Measurements from ENCODE around the gene CBARP.
"Not testable (repeated sequence)": the region's sequence is repeated elsewhere in the genome, so short reads cannot be mapped to it uniquely, and the experiment has no call there.

The CBARP gene

DNA sequence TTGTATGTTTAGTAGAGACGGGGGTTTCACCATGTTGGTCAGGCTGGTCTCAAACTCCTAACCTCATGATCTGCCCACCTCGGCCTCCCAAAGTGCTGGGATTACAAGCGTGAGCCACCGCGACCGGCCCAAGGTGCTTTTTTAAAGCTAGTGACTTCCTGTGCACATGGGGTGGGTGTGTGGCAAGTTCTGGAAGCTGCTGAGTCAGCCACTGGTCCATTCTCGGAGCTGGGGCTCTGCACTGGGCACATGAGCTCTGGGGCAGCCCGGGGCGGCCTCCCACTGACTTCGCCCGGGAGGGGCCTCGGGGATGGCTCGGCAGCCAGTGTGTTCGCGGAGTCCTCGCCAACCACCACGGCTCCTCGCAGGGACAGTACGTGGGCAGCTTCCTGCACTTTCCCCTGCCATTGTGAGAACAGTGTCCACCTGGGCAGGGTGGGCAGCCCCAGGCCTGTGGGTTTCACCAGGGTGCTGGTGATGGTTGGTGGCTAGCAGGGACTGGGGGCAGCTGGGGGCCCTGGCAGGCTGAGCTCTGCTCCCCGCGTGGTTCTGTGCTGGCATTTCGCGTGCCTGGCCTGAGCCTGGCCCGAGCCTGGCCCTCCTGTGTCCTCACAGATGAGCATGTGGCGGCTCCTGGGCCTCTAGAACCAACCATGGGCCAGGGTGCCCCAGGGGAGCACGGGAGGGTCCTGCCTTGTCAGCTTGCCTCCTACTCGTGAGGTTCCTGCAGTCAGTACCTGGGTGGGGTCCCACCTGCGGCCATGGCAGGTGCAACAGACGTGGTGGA is 12.2 kb downstream of the CBARP start:
- no peak for DNase-seq

GRCh38 chr19:1224847-1225246 is 13.0 kb downstream of the CBARP start:
- no peak for DNase-seq

GRCh38 chr19:1224047-1224825 is 13.6 kb downstream of the CBARP start:
- DNase-seq: no peak

GRCh38 chr19:1223018-1223855 is 14.6 kb downstream of the CBARP start:
- no peak for DNase-seq

GRCh38 chr19:1222394-1222793 is 15.4 kb downstream of the CBARP start:
- DNase-seq: no peak

DNA sequence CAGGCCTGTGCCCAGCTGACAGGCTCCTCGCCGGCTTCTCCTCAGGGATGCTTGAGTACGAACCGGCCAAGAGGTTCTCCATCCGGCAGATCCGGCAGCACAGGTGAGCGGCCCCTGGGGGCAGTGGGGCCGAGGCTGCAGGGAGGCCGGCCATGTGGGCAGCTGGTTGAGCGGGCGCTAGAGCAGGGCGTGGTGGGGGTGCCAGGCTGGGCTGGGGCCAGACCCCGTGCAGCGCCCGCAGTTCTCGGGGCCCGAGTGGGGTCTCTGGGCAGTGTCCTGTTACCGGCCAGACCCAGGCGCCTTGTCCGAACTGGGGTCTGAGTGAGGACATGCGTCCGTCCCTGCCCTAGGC is 15.9 kb downstream of the CBARP start:
- no peak for DNase-seq

GRCh38 chr19:1220976-1221903 is 16.6 kb downstream of the CBARP start:
- no peak for DNase-seq

GRCh38 chr19:1220477-1220930 is 17.3 kb downstream of the CBARP start:
- DNase-seq: no peak

DNA sequence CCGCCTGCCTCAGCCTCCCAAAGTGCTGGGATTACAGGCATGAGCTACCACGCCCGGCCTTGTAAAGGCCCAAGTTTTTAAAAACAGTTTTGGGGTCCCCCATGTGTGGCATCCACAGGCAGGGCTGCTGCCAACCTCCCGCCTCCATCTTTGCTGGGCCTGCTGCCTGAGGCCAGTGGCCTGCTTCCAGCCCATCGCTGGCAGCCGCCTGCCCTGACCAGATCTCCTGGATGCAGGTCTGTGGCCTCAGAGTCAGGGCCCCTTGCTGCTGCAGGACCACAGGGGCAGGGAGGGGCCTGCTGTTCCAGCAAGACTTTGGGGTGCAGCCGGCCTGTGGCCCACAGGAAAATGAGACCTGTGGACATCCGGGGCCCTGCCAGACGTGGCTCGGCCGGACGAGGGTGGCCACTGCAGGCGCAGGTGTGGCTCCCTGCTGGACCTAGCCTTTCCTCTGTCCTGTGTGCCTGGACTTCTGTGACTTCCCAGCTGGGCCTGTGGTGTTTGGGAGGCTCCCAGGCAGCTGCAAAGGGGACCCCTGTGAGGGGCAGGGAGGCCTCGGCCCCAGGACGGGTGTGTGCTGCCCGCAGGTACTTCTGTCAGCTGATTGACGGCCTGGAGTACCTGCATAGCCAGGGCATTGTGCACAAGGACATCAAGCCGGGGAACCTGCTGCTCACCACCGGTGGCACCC is 17.9 kb downstream of the CBARP start:
- DNase-seq: no peak

- no peak for DNase-seq
Measured at GRCh38 chr19:1218751-1219567, 18.8 kb downstream of the CBARP start.

GRCh38 chr19:1217366-1217765 is 20.4 kb downstream of the CBARP start:
- DNase-seq: no peak

DNA sequence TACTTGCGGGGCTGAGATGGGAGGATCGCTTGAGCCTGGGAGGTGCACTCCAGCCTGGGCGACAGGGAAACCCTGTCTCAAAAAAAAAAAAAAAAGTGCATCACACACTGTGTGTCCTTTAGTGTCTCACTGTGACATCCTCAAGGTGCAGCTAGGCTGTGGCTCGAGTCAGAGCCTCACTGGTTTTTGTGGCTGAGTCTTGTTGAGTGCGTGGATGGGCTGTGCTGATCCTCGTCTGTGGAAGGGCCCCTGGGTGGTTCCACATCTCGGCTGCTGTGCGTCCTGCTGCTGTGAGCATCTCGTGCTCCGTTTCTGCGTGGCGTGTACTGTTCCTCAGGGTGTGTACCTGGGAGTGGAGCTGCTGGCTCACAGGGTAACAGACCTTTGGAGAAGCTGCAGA is 21.0 kb downstream of the CBARP start:
- no peak for DNase-seq

- no peak for DNase-seq
Measured at GRCh38 chr19:1214862-1215731, 22.7 kb downstream of the CBARP start.

DNA sequence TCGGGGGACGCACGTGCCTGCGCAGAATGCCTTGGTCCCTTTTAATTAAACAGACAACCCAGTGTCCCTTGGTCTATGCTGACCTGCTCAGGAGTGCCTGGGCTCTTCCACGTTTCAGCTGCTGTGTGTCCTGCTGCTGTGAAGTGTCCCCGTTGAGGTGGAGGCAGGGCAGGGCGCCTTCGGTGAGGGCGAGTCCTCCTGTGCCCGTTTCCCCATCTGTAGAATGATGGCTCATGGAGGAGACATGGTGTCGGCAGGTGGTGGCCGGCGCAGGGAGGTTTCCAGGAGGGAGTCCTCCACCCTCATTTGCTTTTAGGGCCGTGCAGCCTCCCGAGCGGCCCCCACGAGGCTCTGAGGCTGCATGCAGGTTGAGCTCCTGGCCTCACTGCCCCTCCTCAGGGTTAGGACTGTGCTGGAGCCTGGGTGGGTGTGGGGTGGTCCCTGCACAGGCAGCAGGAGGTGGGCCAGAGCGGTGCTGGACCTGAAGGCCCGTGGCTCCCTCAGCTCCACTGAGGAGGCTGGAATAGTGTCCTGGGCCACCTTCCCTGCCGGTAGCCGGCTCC is 23.4 kb downstream of the CBARP start:
- no peak for DNase-seq

GRCh38 chr19:1213391-1214286 is 24.2 kb downstream of the CBARP start:
- DNase-seq: peak; percentile 78

- DNase-seq: no peak
Measured at GRCh38 chr19:1211494-1212234, 26.1 kb downstream of the CBARP start.

DNA sequence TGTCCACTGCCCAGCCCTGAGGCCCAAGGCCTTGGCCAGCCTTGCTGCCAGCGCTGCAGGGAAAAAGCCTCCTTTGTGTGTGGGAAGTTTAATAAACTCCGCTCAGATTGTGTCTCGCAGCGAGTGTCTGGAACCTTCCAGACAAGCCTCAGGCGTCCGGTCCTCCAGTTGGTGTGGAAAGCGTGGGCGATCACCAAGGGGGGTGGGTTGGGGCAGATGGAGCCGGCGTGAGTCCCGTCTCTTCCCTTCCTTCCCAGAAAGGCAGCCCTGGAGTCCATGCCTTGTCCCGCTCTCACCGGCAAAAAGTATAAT is 27.6 kb downstream of the CBARP start:
- no peak for DNase-seq

- DNase-seq: not testable (repeated sequence)
Measured at GRCh38 chr19:1208830-1209229, 29.0 kb downstream of the CBARP start.
